A204.1 (cell line): ENCODE measurements around the gene SPATA9.
"Not testable (repeated sequence)": the region's sequence is repeated elsewhere in the genome, so short reads cannot be mapped to it uniquely, and the experiment has no call there.

Experiments
- FAIRE-seq: peaks from 2 replicates; lab custom pipeline; 2012; peaks lifted over from hg19 to GRCh38; lab: Jason Lieb, UNC

Gene SPATA9

DNA sequence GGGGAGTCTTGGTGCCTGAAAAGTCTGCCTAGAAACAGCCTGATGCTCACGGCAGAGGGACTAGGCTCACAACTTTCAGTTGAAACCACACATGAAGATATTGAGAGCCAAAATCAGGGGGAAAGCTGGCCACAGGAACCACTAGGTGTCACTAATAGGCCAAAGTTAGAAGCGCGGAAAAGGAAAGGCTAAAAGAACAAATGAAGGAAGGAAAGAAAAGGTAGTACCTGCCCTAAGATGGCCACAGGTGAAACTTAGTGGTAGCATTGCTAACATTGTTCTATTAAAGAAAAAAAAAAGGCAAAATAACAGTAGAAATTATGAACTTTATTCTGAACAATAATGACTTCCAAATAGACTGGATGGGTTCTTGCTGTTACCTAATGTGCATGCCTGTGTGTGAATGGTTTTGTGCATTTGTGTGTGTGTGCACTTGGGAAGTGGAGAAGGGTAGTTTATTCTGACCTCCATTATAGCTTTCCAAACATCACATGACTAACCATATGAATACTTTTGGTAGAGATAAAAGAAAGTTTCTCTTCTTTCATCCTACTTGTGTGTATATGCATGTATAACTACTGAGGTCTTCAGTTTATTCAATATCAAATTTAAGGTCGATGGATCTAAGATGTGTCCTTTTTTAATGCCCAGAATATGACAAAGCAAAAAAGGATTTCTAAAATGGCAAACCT, 38.3 kb downstream of the SPATA9 start:
- FAIRE-seq, result no peak

- no peak for FAIRE-seq
Measured at GRCh38 chr5:95643152-95643551, 39.6 kb downstream of the SPATA9 start.

- FAIRE-seq, result no peak
Measured at GRCh38 chr5:95641741-95642220, 41.0 kb downstream of the SPATA9 start.

- FAIRE-seq, result no peak
Measured at GRCh38 chr5:95638632-95639031, 44.2 kb downstream of the SPATA9 start.

DNA sequence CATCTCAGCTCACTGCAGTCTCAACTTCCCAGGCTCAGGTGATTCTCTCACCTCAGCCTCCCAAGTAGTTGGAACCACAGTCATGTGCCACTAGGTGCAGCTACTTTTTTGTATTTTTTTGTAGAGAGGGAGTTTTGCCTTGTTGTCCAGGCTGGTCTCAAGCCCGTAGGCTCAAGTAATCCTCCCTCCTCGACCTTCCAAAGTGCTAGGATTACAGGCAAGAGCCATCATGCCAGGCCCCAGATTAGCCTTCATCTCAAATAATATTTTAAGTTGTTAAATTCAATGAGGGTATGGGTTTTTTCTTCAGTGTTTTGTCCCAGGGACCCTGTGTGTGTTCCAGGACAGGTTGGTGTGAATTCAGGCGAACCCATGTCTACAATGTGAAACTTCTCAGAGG, 48.7 kb downstream of the SPATA9 start:
- no peak for FAIRE-seq

DNA sequence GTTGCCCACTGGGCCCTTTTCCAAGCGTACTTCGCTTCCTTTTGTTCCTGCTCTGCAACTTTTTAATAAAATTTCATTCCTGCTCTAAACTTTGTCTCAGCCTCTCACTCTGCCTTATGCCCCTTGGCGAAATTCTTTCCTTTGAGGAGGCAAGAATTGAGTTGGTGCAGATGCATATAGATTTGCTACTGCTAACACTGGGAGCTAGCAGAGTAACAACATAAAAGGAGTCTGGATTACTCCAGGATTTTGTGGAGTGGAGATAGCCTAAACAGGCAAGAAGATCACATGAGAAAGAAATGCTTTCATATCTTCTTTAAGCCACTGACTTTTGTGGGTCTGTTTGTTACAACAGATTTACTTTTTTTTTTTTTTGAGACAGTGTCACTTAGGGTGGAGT, 49.1 kb downstream of the SPATA9 start:
- no peak for FAIRE-seq

GRCh38 chr5:95632942-95633341, 49.8 kb downstream of the SPATA9 start:
- FAIRE-seq, result not testable (repeated sequence)

DNA sequence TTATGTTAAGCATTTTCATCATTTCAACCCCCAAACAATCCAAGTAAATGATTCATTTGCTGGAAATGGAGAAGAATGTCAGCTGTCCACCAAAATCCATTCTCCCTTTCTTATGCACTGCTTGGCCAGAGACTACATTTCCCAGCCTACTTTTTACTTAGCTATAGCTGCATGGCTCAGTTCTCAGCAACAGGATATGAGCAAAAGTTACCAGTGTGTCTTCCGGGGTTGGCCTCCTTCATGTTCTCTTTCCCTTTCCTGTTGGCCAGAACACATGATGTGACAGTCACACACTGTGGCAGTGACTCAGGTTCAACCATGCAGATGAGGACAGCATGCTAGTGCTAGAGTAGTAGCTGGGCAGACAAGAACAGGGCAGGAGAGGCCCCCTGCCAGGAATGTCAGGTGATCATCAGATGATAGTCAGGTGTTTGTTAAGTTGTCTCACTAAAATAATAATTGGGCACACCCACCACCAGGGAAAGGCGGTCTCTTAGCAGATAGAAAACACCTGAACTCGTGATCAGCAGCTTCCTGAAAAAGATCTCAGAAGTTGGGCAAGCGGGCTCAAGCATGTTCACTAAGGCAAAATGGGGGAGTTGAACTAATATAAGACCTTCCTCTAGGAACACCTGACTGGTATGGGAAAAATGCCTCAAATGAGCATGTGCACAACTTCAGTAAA, 50.7 kb downstream of the SPATA9 start:
- no peak for FAIRE-seq

DNA sequence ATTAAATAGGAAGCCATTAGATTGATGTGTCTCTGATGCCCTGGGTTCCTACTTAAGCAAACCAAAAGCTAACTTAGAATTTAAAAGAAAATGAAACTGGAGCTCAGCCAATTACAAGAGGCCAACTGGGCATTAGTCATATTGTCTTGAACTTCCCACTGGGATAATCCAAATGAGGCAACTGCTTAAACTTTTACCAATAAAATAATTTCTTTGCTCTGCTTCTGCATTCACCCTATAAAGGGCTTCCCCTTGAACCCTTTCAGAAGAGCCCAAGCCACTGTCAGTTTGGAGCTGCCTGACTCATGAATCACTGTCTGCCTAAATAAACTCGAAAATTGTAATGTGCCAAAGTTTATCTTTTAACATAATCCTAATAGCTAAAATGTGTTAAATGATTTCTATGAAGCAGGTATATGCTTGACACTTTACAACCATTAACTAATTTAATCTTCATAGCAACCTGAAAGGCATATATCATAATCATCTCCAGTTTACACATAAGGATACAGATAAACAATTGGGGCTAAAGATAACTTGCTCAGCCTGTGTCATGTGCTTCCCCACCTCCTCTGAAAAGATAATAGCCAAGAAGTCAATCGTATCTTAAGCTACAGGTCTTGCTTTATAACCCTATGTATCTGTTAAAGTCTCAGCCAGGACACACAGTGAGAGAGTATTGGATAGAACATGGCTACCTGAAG, 51.4 kb downstream of the SPATA9 start:
- no peak for FAIRE-seq

GRCh38 chr5:95630394-95630917, 52.3 kb downstream of the SPATA9 start:
- FAIRE-seq, result no peak

- no peak for FAIRE-seq
Measured at GRCh38 chr5:95628933-95629332, 53.9 kb downstream of the SPATA9 start.

- no peak for FAIRE-seq
Measured at GRCh38 chr5:95627971-95628810, 54.6 kb downstream of the SPATA9 start.

- no peak for FAIRE-seq
Measured at GRCh38 chr5:95626701-95627100, 56.1 kb downstream of the SPATA9 start.

DNA sequence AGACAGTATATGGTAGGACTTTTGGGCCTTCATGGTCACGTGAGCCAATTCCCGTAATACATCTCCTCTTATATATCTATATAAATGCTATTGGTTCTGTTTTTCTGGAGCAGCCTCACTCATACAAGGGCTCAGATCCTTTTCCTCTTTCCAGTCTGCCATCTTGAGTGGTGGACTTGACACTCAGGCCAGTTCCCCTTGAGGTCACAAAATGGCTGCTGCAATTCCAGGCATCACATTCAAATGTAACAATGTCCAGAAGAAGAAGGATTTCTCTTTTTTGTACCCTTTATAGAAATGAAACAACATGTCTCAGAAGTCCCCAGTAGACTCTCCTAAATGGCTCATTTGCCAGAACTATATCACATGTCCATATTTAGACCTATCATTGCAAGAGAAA, 58.4 kb downstream of the SPATA9 start:
- FAIRE-seq, result no peak

- FAIRE-seq, result no peak
Measured at GRCh38 chr5:95623706-95624105, 59.1 kb downstream of the SPATA9 start.

- FAIRE-seq, result no peak
Measured at GRCh38 chr5:95621839-95622629, 60.8 kb downstream of the SPATA9 start.

DNA sequence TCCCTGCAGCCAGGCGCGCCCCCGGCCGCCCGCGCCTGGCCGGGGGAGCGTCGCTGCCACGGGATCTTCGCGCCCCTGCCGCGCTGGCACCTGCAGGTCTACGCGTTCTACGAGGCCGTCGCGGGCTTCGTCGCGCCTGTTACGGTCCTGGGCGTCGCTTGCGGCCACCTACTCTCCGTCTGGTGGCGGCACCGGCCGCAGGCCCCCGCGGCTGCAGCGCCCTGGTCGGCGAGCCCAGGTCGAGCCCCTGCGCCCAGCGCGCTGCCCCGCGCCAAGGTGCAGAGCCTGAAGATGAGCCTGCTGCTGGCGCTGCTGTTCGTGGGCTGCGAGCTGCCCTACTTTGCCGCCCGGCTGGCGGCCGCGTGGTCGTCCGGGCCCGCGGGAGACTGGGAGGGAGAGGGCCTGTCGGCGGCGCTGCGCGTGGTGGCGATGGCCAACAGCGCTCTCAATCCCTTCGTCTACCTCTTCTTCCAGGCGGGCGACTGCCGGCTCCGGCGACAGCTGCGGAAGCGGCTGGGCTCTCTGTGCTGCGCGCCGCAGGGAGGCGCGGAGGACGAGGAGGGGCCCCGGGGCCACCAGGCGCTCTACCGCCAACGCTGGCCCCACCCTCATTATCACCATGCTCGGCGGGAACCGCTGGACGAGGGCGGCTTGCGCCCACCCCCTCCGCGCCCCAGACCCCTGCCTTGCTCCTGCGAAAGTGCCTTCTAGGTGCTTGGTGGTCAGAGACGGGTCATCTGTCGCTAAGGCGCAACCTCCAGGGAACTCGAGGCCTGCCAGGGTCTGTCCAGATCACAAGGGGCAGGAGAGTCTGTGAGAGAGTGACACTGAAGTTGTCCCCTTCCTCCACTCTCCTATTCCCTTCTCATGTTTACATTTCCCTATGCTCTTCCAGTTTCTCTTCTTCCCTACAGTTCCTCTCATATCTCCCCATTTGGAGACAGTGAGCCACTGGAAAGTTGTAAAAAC, 61.6 kb downstream of the SPATA9 start:
- no peak for FAIRE-seq

DNA sequence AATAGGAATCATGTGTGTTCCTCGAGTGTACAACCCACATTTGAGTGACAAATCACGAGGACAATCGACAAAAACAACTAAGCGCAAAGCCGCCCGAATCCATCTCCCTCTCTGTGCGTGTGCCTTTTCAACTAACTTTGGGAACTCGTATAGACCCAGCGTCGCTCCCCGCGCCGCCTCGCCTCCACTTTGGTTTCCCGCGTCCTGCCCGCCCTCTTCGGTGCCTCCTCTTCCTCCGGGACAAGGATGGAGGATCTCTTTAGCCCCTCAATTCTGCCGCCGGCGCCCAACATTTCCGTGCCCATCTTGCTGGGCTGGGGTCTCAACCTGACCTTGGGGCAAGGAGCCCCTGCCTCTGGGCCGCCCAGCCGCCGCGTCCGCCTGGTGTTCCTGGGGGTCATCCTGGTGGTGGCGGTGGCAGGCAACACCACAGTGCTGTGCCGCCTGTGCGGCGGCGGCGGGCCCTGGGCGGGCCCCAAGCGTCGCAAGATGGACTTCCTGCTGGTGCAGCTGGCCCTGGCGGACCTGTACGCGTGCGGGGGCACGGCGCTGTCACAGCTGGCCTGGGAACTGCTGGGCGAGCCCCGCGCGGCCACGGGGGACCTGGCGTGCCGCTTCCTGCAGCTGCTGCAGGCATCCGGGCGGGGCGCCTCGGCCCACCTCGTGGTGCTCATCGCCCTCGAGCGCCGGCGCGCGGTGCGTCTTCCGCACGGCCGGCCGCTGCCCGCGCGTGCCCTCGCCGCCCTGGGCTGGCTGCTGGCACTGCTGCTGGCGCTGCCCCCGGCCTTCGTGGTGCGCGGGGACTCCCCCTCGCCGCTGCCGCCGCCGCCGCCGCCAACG, 62.5 kb downstream of the SPATA9 start, which contains the start of gene GPR150:
GPR150 (plus strand) TSS at position 58 of the 840 bp plus-strand sequence; CDS start at position 247, 189 bp downstream.
- no peak for FAIRE-seq

GRCh38 chr5:95619514-95620029, 63.2 kb downstream of the SPATA9 start:
- FAIRE-seq, result no peak
